ENCODE data around the gene DISC1.

DNA sequence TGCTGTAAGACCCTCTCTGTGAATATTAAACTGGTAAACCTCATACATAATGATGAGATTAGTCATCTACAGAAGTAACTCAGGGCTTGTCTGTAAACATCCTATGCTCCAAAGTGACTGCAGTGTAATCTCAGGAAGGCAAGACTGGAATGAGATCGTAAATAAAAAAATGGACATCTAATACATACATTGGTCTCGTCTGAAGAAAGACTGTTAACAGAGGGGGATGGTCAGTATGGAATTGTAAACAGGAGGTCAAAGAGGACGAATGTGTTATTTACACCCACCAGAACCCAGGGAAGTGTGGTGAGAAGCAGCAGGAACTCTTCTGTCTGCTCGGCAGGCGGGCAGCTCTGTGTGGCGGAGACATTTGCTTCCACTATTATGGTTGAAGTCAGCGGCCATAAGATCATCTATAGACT is 51.4 kb downstream of the DISC1 start:
- TF ChIP-seq, protein P1, sequence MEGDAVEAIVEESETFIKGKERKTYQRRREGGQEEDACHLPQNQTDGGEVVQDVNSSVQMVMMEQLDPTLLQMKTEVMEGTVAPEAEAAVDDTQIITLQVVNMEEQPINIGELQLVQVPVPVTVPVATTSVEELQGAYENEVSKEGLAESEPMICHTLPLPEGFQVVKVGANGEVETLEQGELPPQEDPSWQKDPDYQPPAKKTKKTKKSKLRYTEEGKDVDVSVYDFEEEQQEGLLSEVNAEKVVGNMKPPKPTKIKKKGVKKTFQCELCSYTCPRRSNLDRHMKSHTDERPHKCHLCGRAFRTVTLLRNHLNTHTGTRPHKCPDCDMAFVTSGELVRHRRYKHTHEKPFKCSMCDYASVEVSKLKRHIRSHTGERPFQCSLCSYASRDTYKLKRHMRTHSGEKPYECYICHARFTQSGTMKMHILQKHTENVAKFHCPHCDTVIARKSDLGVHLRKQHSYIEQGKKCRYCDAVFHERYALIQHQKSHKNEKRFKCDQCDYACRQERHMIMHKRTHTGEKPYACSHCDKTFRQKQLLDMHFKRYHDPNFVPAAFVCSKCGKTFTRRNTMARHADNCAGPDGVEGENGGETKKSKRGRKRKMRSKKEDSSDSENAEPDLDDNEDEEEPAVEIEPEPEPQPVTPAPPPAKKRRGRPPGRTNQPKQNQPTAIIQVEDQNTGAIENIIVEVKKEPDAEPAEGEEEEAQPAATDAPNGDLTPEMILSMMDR (conservative IDR thresholded peaks at IDR 0.05 in 1 of 2, IDR thresholded peaks at IDR 0.05 in 1 of 2; ENCODE audit: low read depth in 1 of 2, low read length in 2 of 2), result no peak
- no peak for TF ChIP-seq EZH2 (IDR thresholded peaks at IDR 0.05; ENCODE audit: low read length, missing control alignments)

Measured in fibroblast of lung (primary cell).